Measurements from ENCODE around the gene FGF14. TPM values are rescaled to one million over a fixed set of nuclear protein-coding genes. Genes with fewer than 3 reads are reported as not detected.

Gene FGF14
- total and polyA plus RNA-seq, 2 experiments from 2014 or later, result 0.03 TPM; not detected in 1

DNA sequence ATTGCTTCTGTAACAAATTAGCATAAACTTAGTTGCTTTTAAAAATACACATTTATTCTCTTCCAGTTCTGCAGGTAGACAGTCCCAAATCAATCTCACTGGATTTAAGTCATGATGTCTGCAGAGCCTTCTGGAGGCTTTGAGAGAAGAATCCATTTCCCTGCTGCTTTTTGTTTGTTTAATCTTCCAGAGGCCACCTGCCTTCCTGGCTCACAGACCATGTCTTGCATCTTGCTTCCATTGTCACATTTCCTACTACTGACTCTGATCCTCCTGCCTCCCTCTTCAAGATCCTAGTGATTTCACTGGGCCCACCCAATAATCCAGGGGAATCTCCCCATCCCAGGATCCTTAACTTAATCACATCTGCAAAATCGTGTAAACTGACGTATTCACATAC is 476.1 kb downstream of the FGF14 start:
- no peak overlapping the region for H3K4me3 ChIP-seq
- H3K36me3 Mint-ChIP-seq (ENCODE audit: low read depth), result no peaks in the 10 kb centered on the region
- ATAC-seq (no peak), DNase-seq (ENCODE audit: low spot score) (no peak)
- peak overlapping the region; percentile 54 for H2AFZ ChIP-seq
- H3K36me3 ChIP-seq (ENCODE audit: insufficient read depth), result no peaks in the 10 kb centered on the region
- peaks cover 22% of the 10 kb centered on the region for H3K4me1 Mint-ChIP-seq
- H4K20me1 ChIP-seq (replicated peaks; ENCODE audit: insufficient read depth), result no peaks in the 10 kb centered on the region
- H3K4me3 Mint-ChIP-seq, result no peak overlapping the region
- TF ChIP-seq EZH2phosphoT487 (IDR thresholded peaks at IDR 0.05; ENCODE audit: unreplicated experiment), result no peak
- TF ChIP-seq, protein P1, sequence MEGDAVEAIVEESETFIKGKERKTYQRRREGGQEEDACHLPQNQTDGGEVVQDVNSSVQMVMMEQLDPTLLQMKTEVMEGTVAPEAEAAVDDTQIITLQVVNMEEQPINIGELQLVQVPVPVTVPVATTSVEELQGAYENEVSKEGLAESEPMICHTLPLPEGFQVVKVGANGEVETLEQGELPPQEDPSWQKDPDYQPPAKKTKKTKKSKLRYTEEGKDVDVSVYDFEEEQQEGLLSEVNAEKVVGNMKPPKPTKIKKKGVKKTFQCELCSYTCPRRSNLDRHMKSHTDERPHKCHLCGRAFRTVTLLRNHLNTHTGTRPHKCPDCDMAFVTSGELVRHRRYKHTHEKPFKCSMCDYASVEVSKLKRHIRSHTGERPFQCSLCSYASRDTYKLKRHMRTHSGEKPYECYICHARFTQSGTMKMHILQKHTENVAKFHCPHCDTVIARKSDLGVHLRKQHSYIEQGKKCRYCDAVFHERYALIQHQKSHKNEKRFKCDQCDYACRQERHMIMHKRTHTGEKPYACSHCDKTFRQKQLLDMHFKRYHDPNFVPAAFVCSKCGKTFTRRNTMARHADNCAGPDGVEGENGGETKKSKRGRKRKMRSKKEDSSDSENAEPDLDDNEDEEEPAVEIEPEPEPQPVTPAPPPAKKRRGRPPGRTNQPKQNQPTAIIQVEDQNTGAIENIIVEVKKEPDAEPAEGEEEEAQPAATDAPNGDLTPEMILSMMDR (conservative IDR thresholded peaks at IDR 0.05; ENCODE audit: low read depth in 2 of 2), result no peak
- TF ChIP-seq NANOG (IDR thresholded peaks at IDR 0.05; ENCODE audit: borderline replicate concordance), result no peak
- TF ChIP-seq, protein P2, sequence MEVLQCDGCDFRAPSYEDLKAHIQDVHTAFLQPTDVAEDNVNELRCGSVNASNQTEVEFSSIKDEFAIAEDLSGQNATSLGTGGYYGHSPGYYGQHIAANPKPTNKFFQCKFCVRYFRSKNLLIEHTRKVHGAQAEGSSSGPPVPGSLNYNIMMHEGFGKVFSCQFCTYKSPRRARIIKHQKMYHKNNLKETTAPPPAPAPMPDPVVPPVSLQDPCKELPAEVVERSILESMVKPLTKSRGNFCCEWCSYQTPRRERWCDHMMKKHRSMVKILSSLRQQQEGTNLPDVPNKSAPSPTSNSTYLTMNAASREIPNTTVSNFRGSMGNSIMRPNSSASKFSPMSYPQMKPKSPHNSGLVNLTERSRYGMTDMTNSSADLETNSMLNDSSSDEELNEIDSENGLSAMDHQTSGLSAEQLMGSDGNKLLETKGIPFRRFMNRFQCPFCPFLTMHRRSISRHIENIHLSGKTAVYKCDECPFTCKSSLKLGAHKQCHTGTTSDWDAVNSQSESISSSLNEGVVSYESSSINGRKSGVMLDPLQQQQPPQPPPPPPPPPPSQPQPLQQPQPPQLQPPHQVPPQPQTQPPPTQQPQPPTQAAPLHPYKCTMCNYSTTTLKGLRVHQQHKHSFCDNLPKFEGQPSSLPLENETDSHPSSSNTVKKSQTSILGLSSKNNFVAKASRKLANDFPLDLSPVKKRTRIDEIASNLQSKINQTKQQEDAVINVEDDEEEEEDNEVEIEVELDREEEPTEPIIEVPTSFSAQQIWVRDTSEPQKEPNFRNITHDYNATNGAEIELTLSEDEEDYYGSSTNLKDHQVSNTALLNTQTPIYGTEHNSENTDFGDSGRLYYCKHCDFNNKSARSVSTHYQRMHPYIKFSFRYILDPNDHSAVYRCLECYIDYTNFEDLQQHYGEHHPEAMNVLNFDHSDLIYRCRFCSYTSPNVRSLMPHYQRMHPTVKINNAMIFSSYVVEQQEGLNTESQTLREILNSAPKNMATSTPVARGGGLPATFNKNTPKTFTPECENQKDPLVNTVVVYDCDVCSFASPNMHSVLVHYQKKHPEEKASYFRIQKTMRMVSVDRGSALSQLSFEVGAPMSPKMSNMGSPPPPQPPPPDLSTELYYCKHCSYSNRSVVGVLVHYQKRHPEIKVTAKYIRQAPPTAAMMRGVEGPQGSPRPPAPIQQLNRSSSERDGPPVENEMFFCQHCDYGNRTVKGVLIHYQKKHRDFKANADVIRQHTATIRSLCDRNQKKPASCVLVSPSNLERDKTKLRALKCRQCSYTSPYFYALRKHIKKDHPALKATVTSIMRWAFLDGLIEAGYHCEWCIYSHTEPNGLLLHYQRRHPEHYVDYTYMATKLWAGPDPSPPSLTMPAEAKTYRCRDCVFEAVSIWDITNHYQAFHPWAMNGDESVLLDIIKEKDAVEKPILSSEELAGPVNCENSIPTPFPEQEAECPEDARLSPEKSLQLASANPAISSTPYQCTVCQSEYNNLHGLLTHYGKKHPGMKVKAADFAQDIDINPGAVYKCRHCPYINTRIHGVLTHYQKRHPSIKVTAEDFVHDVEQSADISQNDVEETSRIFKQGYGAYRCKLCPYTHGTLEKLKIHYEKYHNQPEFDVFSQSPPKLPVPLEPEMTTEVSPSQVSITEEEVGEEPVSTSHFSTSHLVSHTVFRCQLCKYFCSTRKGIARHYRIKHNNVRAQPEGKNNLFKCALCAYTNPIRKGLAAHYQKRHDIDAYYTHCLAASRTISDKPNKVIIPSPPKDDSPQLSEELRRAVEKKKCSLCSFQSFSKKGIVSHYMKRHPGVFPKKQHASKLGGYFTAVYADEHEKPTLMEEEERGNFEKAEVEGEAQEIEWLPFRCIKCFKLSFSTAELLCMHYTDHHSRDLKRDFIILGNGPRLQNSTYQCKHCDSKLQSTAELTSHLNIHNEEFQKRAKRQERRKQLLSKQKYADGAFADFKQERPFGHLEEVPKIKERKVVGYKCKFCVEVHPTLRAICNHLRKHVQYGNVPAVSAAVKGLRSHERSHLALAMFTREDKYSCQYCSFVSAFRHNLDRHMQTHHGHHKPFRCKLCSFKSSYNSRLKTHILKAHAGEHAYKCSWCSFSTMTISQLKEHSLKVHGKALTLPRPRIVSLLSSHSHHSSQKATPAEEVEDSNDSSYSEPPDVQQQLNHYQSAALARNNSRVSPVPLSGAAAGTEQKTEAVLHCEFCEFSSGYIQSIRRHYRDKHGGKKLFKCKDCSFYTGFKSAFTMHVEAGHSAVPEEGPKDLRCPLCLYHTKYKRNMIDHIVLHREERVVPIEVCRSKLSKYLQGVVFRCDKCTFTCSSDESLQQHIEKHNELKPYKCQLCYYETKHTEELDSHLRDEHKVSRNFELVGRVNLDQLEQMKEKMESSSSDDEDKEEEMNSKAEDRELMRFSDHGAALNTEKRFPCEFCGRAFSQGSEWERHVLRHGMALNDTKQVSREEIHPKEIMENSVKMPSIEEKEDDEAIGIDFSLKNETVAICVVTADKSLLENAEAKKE (CRISPR knock-in tag; IDR thresholded peaks at IDR 0.05), result no peak
- TF ChIP-seq ZNF114 (CRISPR knock-in tag; IDR thresholded peaks at IDR 0.05), result no peak
- TF ChIP-seq, protein P3, sequence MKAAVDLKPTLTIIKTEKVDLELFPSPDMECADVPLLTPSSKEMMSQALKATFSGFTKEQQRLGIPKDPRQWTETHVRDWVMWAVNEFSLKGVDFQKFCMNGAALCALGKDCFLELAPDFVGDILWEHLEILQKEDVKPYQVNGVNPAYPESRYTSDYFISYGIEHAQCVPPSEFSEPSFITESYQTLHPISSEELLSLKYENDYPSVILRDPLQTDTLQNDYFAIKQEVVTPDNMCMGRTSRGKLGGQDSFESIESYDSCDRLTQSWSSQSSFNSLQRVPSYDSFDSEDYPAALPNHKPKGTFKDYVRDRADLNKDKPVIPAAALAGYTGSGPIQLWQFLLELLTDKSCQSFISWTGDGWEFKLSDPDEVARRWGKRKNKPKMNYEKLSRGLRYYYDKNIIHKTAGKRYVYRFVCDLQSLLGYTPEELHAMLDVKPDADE (IDR thresholded peaks at IDR 0.05), result no peak
- no peak for TF ChIP-seq JUNB (IDR thresholded peaks at IDR 0.05; ENCODE audit: unreplicated experiment)
- no peak for TF ChIP-seq EZH2 (IDR thresholded peaks at IDR 0.05; ENCODE audit: low read depth, unreplicated experiment)
- no peak for TF ChIP-seq ZNF331 (CRISPR knock-in tag; IDR thresholded peaks at IDR 0.05; ENCODE audit: low read depth)
- TF ChIP-seq, protein P4, sequence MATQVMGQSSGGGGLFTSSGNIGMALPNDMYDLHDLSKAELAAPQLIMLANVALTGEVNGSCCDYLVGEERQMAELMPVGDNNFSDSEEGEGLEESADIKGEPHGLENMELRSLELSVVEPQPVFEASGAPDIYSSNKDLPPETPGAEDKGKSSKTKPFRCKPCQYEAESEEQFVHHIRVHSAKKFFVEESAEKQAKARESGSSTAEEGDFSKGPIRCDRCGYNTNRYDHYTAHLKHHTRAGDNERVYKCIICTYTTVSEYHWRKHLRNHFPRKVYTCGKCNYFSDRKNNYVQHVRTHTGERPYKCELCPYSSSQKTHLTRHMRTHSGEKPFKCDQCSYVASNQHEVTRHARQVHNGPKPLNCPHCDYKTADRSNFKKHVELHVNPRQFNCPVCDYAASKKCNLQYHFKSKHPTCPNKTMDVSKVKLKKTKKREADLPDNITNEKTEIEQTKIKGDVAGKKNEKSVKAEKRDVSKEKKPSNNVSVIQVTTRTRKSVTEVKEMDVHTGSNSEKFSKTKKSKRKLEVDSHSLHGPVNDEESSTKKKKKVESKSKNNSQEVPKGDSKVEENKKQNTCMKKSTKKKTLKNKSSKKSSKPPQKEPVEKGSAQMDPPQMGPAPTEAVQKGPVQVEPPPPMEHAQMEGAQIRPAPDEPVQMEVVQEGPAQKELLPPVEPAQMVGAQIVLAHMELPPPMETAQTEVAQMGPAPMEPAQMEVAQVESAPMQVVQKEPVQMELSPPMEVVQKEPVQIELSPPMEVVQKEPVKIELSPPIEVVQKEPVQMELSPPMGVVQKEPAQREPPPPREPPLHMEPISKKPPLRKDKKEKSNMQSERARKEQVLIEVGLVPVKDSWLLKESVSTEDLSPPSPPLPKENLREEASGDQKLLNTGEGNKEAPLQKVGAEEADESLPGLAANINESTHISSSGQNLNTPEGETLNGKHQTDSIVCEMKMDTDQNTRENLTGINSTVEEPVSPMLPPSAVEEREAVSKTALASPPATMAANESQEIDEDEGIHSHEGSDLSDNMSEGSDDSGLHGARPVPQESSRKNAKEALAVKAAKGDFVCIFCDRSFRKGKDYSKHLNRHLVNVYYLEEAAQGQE (IDR thresholded peaks at IDR 0.05; ENCODE audit: unreplicated experiment), result no peak
- TF ChIP-seq STAT1 (IDR thresholded peaks at IDR 0.05; ENCODE audit: unreplicated experiment), result no peak
- TF ChIP-seq CREB1 (CRISPR knock-in tag; IDR thresholded peaks at IDR 0.05; ENCODE audit: low read depth), result no peak
- no peaks in the 10 kb centered on the region for H3K9me2 ChIP-seq (ENCODE audit: insufficient read depth)
- H3K9me3 Mint-ChIP-seq, result no peaks in the 10 kb centered on the region
- peaks cover 5% of the 10 kb centered on the region; the same call in 1 of the 2 replicates for H3K27me3 ChIP-seq (ENCODE audit: insufficient read depth)
- no peak overlapping the region for H3K27ac Mint-ChIP-seq
- no peaks in the 10 kb centered on the region for H3K79me2 ChIP-seq (replicated peaks; ENCODE audit: insufficient read depth)
- no peak overlapping the region for H3K4me2 ChIP-seq
- H3K4me1 ChIP-seq (ENCODE audit: insufficient read depth), result 0 out of 2 replicates have a peak, but pooled peaks cover 7% of the 10 kb centered on the region
- peaks cover 2% of the 10 kb centered on the region for H3K27me3 Mint-ChIP-seq (ENCODE audit: insufficient read depth, low read depth, poor library complexity)
- H3K27ac ChIP-seq (ENCODE audit: low read depth), result no peak overlapping the region
- H3F3A ChIP-seq (replicated peaks; ENCODE audit: low read depth), result no peaks in the 10 kb centered on the region

All from GM23338 (cell line).